Measurements from ENCODE around the gene SLC35F5. TPM values are rescaled to one million over a fixed set of nuclear protein-coding genes. Genes with fewer than 3 reads are reported as not detected.
"Not testable (repeated sequence)": the region's sequence is repeated elsewhere in the genome, so short reads cannot be mapped to it uniquely, and the experiment has no call there.

Gene SLC35F5, protein sequence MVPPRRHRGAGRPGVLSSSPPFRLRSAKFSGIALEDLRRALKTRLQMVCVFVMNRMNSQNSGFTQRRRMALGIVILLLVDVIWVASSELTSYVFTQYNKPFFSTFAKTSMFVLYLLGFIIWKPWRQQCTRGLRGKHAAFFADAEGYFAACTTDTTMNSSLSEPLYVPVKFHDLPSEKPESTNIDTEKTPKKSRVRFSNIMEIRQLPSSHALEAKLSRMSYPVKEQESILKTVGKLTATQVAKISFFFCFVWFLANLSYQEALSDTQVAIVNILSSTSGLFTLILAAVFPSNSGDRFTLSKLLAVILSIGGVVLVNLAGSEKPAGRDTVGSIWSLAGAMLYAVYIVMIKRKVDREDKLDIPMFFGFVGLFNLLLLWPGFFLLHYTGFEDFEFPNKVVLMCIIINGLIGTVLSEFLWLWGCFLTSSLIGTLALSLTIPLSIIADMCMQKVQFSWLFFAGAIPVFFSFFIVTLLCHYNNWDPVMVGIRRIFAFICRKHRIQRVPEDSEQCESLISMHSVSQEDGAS
- 56.2 TPM for total RNA-seq
- long read RNA-seq, full-length matches to known transcripts = 53 of 66 reads
- long read RNA-seq, partial matches to known transcripts = 7 of 66 reads
- long read RNA-seq, other reads (novel, unspliced or antisense) = 6 of 66 reads

DNA sequence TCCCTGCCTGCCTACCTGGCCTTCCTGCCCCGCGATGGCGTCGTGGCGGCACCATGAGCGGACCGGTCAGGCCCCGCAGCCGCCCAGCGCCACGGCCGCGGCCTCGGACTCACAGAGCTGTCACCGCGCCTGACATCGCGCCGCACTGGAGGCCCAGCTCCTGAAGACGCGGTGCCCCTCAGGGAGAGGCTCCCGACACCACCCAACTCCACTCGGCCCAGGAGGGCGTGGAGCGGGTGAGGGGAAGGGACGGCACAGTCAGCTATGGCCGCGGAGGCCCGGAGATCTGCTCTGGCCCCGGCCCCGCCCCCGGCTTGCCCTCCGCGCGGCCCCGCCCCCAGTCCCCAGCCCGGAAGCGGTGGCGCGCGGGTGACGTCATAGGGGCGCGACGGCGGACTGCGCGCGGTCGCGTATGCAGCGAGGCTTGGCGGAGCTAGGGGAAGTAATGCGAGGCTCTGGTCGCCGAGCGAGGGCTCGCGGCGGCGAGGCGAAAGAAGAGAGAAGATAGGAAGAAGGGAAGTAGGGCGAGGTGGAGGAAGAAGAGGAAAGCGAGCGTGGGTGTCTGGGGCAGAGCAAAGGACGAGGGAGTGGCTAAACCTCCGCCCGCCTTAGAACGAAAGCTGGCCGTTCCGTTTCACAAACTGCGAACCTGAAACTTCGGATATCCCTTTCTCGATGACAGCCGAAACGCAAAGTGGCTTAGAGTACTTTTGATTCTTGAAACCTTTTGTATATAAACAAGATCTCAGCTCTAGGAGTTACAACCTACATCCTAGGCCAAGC is at the start of gene SLC35F5:
Gene SLC35F5 (minus strand): TSS at position 288 of the 783 bp plus-strand sequence. CDS start 233 bp downstream, at position 55.
- ATAC-seq = peak; percentile 99
- intact Hi-C loops (cut with micrococcal nuclease) = no loop called here
- DNase-seq = peak; percentile 98

DNA sequence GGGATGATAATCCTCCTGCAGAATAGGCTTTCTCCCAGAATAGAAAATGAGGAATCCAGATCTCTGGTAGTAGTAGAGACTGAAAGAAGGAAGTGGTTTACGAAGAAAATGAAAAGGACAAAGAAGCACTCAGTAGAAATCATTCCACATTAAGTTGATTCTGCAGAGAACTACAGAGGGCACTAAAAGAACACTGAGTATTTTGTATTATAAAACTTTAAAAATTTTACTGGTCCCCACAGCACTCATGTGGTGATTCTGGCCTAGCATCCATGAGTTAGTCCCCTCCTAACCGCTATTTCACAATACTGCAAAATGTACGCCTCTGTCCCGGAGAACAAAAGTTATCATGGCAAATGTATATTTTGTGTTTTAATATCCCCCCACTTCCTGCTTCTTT is 42.9 kb upstream of the SLC35F5 start:
- ATAC-seq = no peak
- intact Hi-C loops (cut with micrococcal nuclease) = no loop called here
- no peak for DNase-seq

DNA sequence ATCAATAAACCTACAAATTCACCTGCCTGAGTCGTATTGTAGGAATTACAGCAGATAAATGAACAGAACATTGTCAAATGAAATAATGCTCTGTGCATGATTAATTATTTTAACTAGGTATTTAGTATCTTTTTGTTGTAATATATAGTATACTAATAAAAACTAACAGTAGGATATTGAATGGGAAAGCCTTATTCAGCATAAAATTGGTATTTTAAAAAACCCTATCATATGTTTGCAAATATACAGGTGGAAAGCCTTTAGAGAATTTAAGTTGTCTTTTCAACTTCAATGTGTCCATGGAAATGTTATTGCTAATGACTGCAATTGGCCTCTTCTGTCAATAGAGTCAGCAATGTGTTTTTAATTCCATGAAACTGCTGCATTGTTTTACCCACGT is 40.8 kb upstream of the SLC35F5 start:
- ATAC-seq (no peak), DNase-seq (no peak)
- intact Hi-C loops (cut with micrococcal nuclease) = no loop called here

DNA sequence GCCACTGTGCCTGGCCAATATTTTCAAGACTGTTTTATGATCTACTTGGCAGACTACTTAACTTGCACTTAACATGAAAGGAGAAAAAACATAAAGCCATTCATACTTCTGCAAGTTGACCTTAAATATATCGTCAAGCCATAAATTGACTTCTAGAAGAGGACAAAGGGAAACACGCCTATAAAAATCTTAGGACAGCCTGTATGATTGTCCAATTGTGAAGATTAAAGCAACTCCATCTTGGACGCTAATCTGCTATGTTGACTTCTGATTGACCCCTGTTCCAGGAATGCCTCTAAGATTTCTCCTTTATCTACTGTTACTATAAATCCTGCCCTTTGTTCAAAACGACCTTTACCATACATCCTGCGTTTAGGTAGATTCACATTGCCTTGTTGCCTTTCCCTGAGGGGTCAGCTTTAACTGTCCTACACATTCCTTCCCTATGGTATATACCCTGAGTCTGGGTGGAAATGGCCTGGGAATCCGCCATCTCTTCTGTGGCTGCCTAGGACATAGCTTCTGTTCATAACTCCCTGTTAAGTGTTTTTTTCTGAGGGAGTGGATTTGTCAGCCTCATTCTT is 40.2 kb upstream of the SLC35F5 start:
- DNase-seq = no peak
- intact Hi-C loops (cut with micrococcal nuclease) = no loop called here
- no peak for ATAC-seq

GRCh38 chr2:113795405-113795920 is 39.0 kb upstream of the SLC35F5 start:
- DNase-seq (no peak), ATAC-seq (peak; percentile 81)
- intact Hi-C loops (cut with micrococcal nuclease) = no loop called here

- DNase-seq = no peak
- intact Hi-C loops (cut with micrococcal nuclease) = no loop called here
- no peak for ATAC-seq
Measured at GRCh38 chr2:113791697-113792590, 35.5 kb upstream of the SLC35F5 start.

GRCh38 chr2:113784823-113785744 is 28.6 kb upstream of the SLC35F5 start:
- DNase-seq (no peak), ATAC-seq (peak; percentile 90)

DNA sequence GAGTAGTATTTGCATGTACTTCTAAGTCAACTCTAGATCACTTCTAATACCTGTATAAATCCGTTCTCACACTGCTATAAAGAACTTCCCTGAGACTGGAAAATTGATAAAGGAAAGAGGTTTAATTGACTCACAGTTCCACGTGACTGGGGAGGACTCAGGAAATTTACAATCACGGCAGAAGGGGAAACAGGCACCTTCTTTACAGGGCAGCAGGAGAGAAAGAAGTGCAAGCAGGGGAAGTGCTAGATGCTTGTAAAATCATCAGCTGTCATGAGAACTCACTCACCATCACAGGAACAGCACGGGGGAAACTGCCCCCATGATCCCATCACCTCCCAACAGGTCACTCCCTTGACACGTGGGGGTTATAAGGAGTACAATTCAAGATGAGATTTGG is 24.0 kb upstream of the SLC35F5 start:
- DNase-seq = no peak
- intact Hi-C loops (cut with micrococcal nuclease) = no loop called here
- no peak for ATAC-seq

More at GRCh38 chr2:113784823-113785744, 28.6 kb upstream of the SLC35F5 start:
- intact Hi-C loops (cut with micrococcal nuclease) = no loop called here

- DNase-seq = no peak
- no peak for ATAC-seq
- intact Hi-C loops (cut with micrococcal nuclease) = no loop called here
Measured at GRCh38 chr2:113777371-113777770, 20.9 kb upstream of the SLC35F5 start.

- ATAC-seq = no peak
- no peak for DNase-seq
- intact Hi-C loops (cut with micrococcal nuclease) = no loop called here
Measured at GRCh38 chr2:113776949-113777348, 20.5 kb upstream of the SLC35F5 start.

DNA sequence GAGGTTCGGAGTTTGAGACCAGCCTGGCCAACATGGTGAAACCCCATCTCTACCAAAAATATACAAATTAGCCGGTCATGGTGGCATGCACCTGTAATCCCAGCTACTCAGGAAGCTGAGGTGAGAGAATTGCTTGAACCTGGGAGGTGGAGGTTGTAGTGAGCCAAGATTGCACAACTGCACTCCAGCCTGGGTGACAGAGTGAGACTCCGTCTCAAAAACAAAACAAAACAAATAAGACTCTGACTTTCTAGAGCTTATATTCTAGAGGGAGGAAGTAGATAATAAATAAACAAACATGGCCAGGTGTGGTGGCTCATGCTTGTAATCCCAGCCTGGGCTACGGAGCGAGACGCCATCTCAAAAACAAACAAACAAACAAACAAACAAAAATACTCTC is 18.2 kb upstream of the SLC35F5 start:
- ATAC-seq; intact Hi-C loops (cut with micrococcal nuclease); DNase-seq: not testable (repeated sequence)

DNA sequence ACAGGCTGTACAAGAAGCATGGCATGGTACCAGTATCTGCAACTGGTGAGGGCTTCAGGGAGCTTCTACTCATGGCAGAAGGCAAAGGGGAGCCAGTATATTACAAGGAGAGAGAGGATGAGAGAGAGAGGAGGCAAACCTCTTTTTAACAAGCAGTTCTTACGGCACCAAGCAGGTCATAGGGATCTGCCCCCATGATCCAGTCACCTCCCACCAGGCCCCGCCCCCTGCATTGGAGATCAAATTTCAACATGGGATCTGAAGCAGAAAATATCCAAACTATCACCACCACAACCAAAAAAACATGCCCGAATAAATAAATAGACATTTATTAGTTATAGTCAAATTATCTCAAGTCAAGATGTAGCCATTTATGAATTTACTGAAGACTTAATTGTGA is 14.5 kb upstream of the SLC35F5 start:
- intact Hi-C loops (cut with micrococcal nuclease) = no loop called here
- no peak for DNase-seq
- ATAC-seq = no peak

DNA sequence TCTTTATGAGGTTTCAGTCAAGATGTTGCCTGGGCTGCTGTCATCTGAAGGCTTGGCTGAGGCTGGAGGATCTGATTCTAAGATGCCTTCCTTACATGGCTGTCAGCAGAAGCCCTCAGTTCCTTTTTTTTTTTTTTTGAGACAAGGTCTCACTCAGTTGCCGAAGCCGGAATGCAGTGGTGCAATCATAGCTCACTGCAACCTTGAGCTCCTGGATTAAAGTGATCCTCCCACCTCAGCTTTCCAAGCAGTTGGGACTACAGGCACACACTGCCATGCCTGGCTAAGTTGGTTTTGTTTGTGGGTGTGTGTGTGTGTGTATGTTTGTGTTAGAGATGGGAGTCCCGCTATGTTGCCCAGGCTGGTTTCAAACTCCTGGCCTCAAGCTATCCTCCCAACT is 13.1 kb upstream of the SLC35F5 start:
- intact Hi-C loops (cut with micrococcal nuclease) = no loop called here
- DNase-seq (no peak), ATAC-seq (no peak)

DNA sequence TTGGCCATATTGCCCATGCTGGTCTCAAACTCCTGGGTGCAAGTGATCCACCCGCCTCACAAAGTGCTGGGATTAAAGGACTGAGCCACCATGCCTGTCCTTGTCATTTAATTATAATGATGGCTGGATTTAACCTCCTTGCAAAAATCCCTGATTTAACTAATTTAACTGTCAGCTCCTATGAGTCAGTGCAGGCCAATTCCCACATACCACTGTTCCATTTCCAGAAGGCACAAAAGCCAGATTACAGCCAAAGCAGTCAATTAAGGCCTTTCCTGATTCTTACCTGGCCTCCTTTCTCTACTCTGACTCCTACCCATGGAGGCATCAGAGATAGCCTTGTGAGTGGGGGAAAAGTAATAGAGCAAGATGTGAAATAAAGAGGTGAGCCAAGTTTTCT is 12.3 kb upstream of the SLC35F5 start:
- intact Hi-C loops (cut with micrococcal nuclease) = no loop called here
- ATAC-seq = no peak
- DNase-seq = no peak

DNA sequence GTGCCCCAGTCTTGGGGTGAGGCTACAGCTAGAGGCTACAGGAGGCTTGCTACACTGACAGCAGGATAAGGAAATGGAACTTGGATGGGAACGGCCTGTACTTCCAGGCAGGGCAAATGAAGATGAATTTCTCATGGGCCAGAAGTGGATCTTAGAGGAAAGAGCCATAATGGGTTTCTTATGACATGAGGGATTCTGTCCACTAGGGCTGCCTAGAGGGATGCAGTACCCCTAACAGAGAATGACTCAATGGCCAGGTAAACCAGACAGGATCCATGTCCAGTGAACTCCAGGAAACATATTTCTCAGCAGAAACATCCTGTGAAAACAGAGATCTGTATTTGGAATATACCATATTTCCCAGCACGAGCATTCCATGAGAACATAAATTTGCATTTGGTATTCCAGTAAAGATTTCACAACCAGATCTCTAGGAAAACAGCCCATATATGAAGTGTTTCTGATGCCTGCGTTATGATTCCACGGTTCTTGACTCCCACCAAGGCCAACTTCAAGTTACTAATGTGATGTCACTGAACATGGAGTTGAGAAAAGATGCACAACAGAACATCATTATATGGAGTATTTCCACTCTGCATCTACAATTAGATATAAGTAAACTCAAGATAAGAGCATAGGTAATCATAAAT is 11.5 kb upstream of the SLC35F5 start:
- DNase-seq = no peak
- intact Hi-C loops (cut with micrococcal nuclease) = no loop called here
- ATAC-seq = no peak

GRCh38 chr2:113765276-113765675 is 8.8 kb upstream of the SLC35F5 start:
- intact Hi-C loops (cut with micrococcal nuclease) = no loop called here
- DNase-seq (no peak), ATAC-seq (no peak)

Measured in left ventricle myocardium superior (tissue), 1 donor.